GM21576 (cell line): ENCODE data around the gene IFNAR2.
"Not testable (repeated sequence)": the region's sequence is repeated elsewhere in the genome, so short reads cannot be mapped to it uniquely, and the experiment has no call there.

Experiments
- ATAC-seq: cut with Tn5 transposase; IDR thresholded peaks from one replicate; pipeline ENCODE4 v1.9.1; 2021; ENCODE audit warnings: mild to moderate bottlenecking, moderate library complexity; ENCODE audit not compliant: unreplicated experiment

The IFNAR2 gene

DNA sequence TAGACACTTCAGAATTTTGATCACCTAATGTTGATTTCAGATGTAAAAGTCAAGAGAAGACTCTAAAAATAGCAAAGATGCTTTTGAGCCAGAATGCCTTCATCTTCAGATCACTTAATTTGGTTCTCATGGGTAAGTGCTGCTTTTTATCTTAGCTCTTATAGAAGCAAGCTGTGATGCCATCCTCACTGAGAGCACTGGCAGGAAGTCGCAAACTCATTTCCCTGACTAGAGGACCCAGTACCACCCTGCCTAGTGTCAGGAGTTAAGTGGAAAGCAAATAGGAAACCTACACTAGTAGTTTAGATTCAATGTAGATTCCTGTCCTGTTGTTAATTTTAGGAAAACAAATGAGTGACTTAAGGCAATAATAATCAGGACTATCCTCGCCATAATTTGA, 12.1 kb downstream of the IFNAR2 start:
- ATAC-seq: no peak

DNA sequence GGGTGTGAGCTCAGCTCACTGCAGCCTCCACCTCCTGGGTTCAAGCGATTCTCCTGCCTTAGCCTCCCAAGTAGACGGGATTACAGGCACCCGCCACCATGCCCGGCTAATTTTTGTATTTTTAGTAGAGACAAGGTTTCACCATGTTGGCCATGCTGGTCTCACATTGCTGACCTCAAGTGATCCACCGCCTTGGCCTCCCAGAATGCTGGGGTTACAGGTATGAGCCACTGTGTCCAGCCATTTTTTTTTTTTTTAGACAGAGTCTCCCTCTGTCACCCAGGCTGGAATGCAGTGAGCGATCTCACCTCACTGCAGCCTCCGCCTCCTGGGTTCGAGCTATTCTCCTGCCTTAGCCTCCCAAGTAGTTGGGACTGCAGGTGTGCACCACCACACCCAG, 13.1 kb downstream of the IFNAR2 start:
- ATAC-seq: not testable (repeated sequence)

GRCh38 chr21:33244082-33244778, 14.5 kb downstream of the IFNAR2 start:
- no peak for ATAC-seq

GRCh38 chr21:33244779-33245105, 15.0 kb downstream of the IFNAR2 start:
- no peak for ATAC-seq

DNA sequence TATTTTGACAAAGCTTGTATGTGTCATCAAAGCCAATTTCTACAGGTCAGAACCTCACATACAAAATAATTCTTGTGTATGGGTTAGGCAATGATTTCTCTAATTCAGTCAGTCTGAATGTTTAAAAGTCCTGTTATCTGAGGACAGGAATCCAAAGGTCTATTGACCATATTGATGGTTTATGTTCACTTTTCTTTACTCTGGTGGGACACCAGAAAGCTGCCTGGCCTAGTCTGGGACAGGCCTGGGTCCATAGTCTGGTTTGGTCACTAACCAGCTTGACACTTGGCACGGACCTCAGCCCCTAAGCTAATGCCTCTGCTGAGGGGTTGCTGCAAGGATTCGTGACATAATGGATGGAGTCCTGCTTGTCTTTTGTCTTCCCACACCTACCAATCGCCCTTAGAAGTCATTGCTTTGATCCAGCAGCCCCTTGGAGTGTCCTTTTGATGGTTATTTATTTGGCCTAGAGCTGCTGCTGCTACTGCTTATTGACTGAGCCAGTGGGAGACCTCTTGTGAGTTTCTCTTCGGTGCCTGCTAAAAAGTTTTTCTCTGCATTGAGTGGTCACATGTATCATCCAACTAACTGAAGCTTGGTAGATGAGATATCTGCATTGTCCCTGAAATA, 15.7 kb downstream of the IFNAR2 start:
- ATAC-seq: no peak

- no peak for ATAC-seq
These were observed 16.8 kb downstream of the IFNAR2 start for GRCh38 chr21:33246506-33246905.

DNA sequence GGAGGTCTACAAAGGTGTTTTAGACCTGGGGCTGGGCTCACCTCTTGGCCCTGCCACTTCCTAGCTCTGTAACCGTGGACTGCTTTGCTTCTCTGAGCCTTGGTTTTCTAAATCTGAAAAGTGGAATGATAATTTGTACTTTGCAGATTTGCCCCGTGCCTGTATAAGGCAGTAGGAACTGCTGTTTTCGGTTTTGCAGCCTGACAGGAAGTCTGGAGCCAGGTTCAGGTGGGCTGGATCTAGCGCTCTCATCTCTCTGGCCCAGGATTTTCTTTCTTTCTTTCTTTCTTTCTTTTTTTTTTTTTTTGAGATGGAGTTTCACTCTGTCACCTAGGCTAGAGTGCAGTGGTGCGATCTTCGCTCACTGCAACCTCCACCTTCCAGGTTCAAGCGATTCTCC, 17.2 kb downstream of the IFNAR2 start:
- no peak for ATAC-seq

- no peak for ATAC-seq
These were observed 17.9 kb downstream of the IFNAR2 start for GRCh38 chr21:33247599-33247998.

- no peak for ATAC-seq
These were observed 19.7 kb downstream of the IFNAR2 start for GRCh38 chr21:33249331-33250002.

- no peak for ATAC-seq
These were observed 21.4 kb downstream of the IFNAR2 start for GRCh38 chr21:33251119-33251518.

- ATAC-seq: not testable (repeated sequence)
These were observed 23.6 kb downstream of the IFNAR2 start for GRCh38 chr21:33253382-33253781.

- no peak for ATAC-seq
These were observed 25.0 kb downstream of the IFNAR2 start for GRCh38 chr21:33254766-33255165.

DNA sequence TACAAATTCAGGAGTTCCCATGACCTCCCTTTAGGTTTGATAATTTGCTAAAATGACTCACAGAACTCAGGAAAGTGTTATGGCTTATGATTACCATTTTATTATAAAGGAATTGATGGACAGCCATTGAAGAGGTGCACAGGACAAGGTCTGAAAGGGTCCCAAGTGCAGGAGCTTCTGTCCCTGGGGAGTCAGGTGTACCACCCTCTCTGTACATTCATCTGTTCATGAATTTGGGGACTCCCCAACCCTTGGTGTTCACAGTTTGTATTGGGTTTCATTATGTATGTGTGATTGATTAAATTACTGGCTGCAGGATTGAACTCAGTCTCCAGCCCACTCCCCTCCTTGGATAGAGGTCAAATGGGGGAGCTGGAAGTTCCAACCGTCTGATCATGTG, 25.7 kb downstream of the IFNAR2 start:
- ATAC-seq: no peak

GRCh38 chr21:33256019-33256418, 26.3 kb downstream of the IFNAR2 start:
- ATAC-seq: no peak

GRCh38 chr21:33257094-33257803, 27.5 kb downstream of the IFNAR2 start:
- no peak for ATAC-seq

DNA sequence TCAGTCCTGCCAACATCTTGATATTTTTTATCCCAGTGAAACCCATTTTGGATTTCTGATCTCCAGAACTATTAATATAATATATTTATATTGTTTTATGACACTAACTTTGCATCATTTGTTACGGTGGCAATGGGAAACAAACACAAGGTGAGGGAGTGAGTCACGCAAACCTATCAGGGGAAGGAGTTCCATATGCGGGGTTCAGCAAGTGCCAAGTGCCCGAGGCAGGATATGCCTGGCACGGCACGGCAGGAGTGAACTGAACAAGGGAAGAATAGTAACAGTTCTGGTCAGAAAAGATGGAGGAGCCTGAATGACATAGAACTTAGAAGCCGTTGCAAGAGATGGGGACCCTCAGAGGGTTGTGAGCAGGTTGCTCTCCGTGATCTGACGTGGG, 28.7 kb downstream of the IFNAR2 start:
- ATAC-seq: no peak

DNA sequence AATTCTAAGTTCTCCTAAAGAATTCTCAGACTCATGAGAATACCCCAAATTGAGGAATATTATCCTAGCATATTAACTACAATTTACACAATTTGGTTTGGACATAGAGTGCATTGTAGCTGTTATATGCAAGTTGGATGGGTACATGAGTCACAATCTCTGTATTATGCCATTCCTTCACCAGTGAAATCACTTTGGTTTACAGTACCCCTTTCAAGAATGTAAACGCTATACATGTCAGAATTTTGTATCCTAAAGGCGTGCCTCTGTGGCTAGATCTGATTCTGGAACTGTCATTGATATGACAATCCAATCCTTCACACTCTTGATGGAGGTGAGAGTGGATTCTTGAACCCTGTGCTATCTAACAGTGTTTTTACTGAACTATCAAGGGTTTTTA, 29.7 kb downstream of the IFNAR2 start:
- ATAC-seq: no peak

DNA sequence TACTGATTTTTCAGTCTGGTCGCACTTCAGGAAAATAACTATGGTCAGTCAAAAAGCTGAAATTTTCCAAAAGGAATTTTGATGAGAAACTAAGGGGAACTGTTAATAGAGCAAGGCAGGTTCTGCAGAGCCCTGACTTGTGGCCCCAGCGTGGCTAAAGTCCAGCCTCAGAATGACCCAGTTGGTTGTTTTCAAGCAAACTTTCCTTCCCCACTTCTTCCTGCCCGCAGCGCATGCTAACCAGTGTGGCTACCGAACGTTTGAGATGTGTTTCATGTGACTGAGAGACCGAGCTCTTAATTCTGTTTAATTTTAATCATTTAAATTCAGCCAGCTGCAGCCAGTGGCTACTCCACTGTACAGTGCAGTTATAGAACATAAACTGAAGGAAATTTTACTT, 30.3 kb downstream of the IFNAR2 start:
- no peak for ATAC-seq

DNA sequence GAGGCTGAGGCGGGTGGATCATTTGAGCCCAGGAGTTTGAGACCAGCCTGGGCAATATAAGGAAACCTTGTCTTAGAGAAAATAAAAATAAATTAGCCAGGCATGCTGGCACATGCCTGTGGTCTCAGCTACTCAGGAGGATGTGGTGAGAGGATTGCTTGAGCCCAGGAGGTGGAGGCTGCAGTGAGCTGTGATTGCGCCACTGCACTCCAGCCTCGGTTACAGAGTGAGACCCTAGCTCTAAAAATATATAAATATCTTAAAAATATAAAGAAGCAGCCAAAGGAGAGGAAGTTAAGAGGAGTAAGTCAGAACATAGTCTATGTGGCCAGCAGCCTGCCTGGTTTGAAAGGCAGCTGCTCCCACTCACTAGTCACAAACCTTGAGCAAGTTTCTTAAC, 31.9 kb downstream of the IFNAR2 start:
- no peak for ATAC-seq

DNA sequence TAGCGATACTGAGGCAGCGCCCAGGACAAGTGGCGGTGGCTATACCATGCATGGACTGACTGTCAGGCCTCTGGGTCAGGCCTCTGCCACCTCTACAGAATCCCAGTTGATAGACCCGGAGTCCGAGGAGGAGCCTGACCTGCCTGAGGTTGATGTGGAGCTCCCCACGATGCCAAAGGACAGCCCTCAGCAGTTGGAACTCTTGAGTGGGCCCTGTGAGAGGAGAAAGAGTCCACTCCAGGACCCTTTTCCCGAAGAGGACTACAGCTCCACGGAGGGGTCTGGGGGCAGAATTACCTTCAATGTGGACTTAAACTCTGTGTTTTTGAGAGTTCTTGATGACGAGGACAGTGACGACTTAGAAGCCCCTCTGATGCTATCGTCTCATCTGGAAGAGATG, 33.2 kb downstream of the IFNAR2 start:
- no peak for ATAC-seq

DNA sequence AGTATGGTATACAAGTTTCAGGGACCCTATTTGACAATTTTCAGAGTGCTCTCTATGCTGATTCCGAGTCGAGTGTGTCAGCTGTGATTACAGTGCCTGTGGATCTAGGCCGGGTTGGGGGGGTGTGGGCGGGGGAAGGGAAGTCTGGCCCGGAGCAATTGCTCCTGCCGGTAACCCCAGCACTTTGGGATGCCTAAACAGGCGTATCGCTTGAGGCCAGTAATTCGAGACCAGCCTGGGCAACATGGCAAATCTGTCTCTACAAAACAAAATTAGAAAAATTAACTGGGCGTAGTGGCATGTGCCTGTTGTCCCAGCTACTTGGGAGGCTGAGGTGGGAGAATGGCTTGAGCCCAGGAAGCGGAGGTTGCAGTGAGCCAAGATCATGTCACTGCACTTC, 34.8 kb downstream of the IFNAR2 start:
- ATAC-seq: no peak

- peak; percentile 30 for ATAC-seq
These were observed 35.9 kb downstream of the IFNAR2 start for GRCh38 chr21:33265664-33266049.
